Measurements from ENCODE around the gene AUH. TPM values are rescaled to one million over a fixed set of nuclear protein-coding genes. Genes with fewer than 3 reads are reported as not detected.

The AUH gene
- total RNA-seq, 1 experiment from 2014 or later = 21.7 TPM

GRCh38 chr9:91185193-91185886 is 176.4 kb downstream of the AUH start:
- Histone ChIP-seq H2AFZ (ENCODE audit: low read length) (no peak overlapping the region), H2BK120ac (ENCODE audit: low read depth, low read length, poor library complexity, severe bottlenecking) (no peak overlapping the region), H3K27ac (ENCODE audit: insufficient read length, low read depth, low read length) (no peak overlapping the region), H3K18ac (ENCODE audit: insufficient read length, low read depth, low read length) (no peak overlapping the region), H2BK20ac (ENCODE audit: low read depth, low read length, poor library complexity, severe bottlenecking) (no peak overlapping the region), H4K8ac (replicated peaks; ENCODE audit: insufficient read length, low read depth, low read length) (no peak overlapping the region), H3K9ac (ENCODE audit: extremely low read depth, insufficient read length, low read length) (no peak overlapping the region), H3K27me3 (ENCODE audit: insufficient read depth, low read length) (no peaks in the 10 kb centered on the region), H3K4ac (ENCODE audit: low read depth, low read length) (no peak overlapping the region), H4K91ac (ENCODE audit: insufficient read length, low read depth, low read length) (no peak overlapping the region), H2BK12ac (ENCODE audit: insufficient read length, low read depth, low read length) (no peak overlapping the region), H3K9me3 (ENCODE audit: control insufficient read depth, low read depth, low read length) (no peaks in the 10 kb centered on the region), H4K5ac (ENCODE audit: insufficient read length, low read depth, low read length) (no peak overlapping the region), H4K20me1 (ENCODE audit: control insufficient read depth, insufficient read depth, insufficient read length) (no peaks in the 10 kb centered on the region), H3K4me2 (ENCODE audit: insufficient read depth, insufficient read length, low read length) (no peak overlapping the region), H2BK5ac (ENCODE audit: insufficient read length, low read length) (no peak overlapping the region), H3K4me1 (ENCODE audit: insufficient read depth, low read length) (no peaks in the 10 kb centered on the region), H2AK5ac (ENCODE audit: insufficient read length, low read length) (no peak overlapping the region), H3K79me2 (ENCODE audit: insufficient read depth, low read length) (no peaks in the 10 kb centered on the region), H3K14ac (ENCODE audit: insufficient read depth, low read length) (no peak overlapping the region), H3K79me1 (ENCODE audit: insufficient read depth, low read depth, low read length, poor library complexity, severe bottlenecking) (no peaks in the 10 kb centered on the region), H3K23ac (ENCODE audit: insufficient read length, low read depth, low read length) (no peak overlapping the region), H2BK15ac (ENCODE audit: low read depth, low read length) (no peak overlapping the region), H3T11ph (ENCODE audit: low read length) (no peak overlapping the region), H3K56ac (ENCODE audit: insufficient read length, low read depth, low read length) (no peak overlapping the region), H3K23me2 (ENCODE audit: insufficient read length, low read depth, low read length, poor library complexity, severe bottlenecking) (no peaks in the 10 kb centered on the region)
- no peaks in the 10 kb centered on the region for H3K27me3 Mint-ChIP-seq (ENCODE audit: low read depth)
- H3K27ac Mint-ChIP-seq = no peak overlapping the region; a peak in 2 of 7 replicates
- H3K4me3 Mint-ChIP-seq = no peak overlapping the region
- no peak for TF ChIP-seq CTCF (conservative IDR thresholded peaks at IDR 0.05)
- peaks cover 3 to 5% of the 10 kb centered on the region in 2 experiments; a peak in 2 of 4 replicates for H3K4me1 Mint-ChIP-seq
- H3K9me3 Mint-ChIP-seq = peaks cover 9 to 11% of the 10 kb centered on the region in 2 experiments; a peak in 3 of 5 replicates
- peaks cover 0 to 10% (median 0%) of the 10 kb centered on the region in 3 experiments; a peak in 3 of 7 replicates for H3K36me3 Mint-ChIP-seq (ENCODE audit: insufficient read depth in 1 of 3, low read depth in 3 of 3)
- no CpG with 5 or more reads among the region's 10 CpGs for WGBS (ENCODE audit: extremely low coverage, insufficient read length, low lambda C conversion rate)
- no peak for DNase-seq
